DOHH2 (cell line): ENCODE data around the gene FXYD3.

ENCODE experiments used
- H3F3A ChIP-seq: fragments of 200-600 bp; sonication (generic), shearing (Covaris generic); 2 replicates; pipeline ENCODE4 v1.6.0; 2016; ENCODE audit warnings: antibody characterized with exemption, mild to moderate bottlenecking; ENCODE audit not compliant: control insufficient read depth, insufficient read depth
- H3K27ac ChIP-seq: fragments of 200-600 bp; sonication (generic); 2 replicates; pipeline ENCODE4 v1.5.1; 2014; ENCODE audit warnings: low read depth, mild to moderate bottlenecking, low read length, moderate library complexity
- H3K27me3 ChIP-seq: fragments of 200-600 bp; sonication (generic); 2 replicates; pipeline ENCODE4 v1.6.1; 2014; ENCODE audit warnings: mild to moderate bottlenecking, low read length, mixed read lengths; ENCODE audit not compliant: control insufficient read depth
- H3K36me3 ChIP-seq: fragments of 200-600 bp; sonication (generic); 2 replicates; pipeline ENCODE4 v1.6.1; 2014; ENCODE audit warnings: mild to moderate bottlenecking, low read length, moderate library complexity, mixed read lengths; ENCODE audit not compliant: control insufficient read depth
- H3K4me1 ChIP-seq: fragments of 200-600 bp; sonication (generic); 2 replicates; pipeline ENCODE4 v1.6.1; 2014; ENCODE audit warnings: mild to moderate bottlenecking, low read length, mixed read lengths; ENCODE audit not compliant: control insufficient read depth
- H3K4me2 ChIP-seq: fragments of 200-600 bp; sonication (generic); 2 replicates; pipeline ENCODE4 v1.6.0; 2014; ENCODE audit warnings: mild to moderate bottlenecking, low read length, moderate library complexity
- H3K4me3 ChIP-seq: fragments of 200-600 bp; sonication (generic); 2 replicates; pipeline ENCODE4 v1.5.1; 2014; ENCODE audit warnings: mild to moderate bottlenecking, low read length, mixed read lengths
- H3K79me2 ChIP-seq: fragments of 200-600 bp; sonication (generic); 2 replicates; pipeline ENCODE4 v1.6.1; 2014; ENCODE audit warnings: mild to moderate bottlenecking, low read length, mixed read lengths; ENCODE audit not compliant: control insufficient read depth
- H3K9me2 ChIP-seq: fragments of 200-600 bp; sonication (generic); replicated peaks from 2 replicates; pipeline ENCODE4 v1.6.1; 2014; ENCODE audit warnings: mild to moderate bottlenecking, low read length, mixed read lengths; ENCODE audit not compliant: control insufficient read depth
- H3K9me3 ChIP-seq: fragments of 200-600 bp; sonication (generic); 2 replicates; pipeline ENCODE4 v1.6.1; 2014; ENCODE audit warnings: antibody characterized with exemption, low read length, mixed read lengths; ENCODE audit not compliant: control insufficient read depth, insufficient read depth
- H4K20me1 ChIP-seq: fragments of 200-600 bp; sonication (generic); 2 replicates; pipeline ENCODE4 v1.6.0; 2014; ENCODE audit warnings: low read depth, mild to moderate bottlenecking, antibody characterized with exemption, low read length, moderate library complexity; ENCODE audit not compliant: control insufficient read depth, insufficient read depth
- CTCF ChIP-seq: fragments of 200-600 bp; sonication (generic); IDR thresholded peaks from one replicate; pipeline ENCODE4 v1.5.1; 2014; ENCODE audit warnings: antibody characterized with exemption, mild to moderate bottlenecking, low read depth, low read length; ENCODE audit not compliant: poor library complexity, severe bottlenecking
- EZH2phosphoT487 ChIP-seq: fragments of 200-600 bp; sonication (generic); IDR thresholded peaks from 2 replicates; pipeline ENCODE4 v1.6.1; 2017; ENCODE audit warnings: borderline replicate concordance, mild to moderate bottlenecking, antibody characterized with exemption, low read length, moderate library complexity, mixed read lengths

Gene FXYD3

GRCh38 chr19:35124098-35125060 is 8.8 kb downstream of the FXYD3 start:
- H4K20me1 ChIP-seq = no peaks in the 10 kb centered on the region; the same call in 1 of the 2 replicates
- H3K4me1 ChIP-seq = peaks cover 16% of the 10 kb centered on the region
- H3K4me2 ChIP-seq = peak overlapping the region; percentile 82
- H3K9me2 ChIP-seq = no peaks in the 10 kb centered on the region
- H3K79me2 ChIP-seq = no peaks in the 10 kb centered on the region
- H3K27ac ChIP-seq = no peak overlapping the region
- H3K9me3 ChIP-seq = no peaks in the 10 kb centered on the region
- no peak for TF ChIP-seq CTCF
- TF ChIP-seq EZH2phosphoT487 = no peak
- H3F3A ChIP-seq = no peaks in the 10 kb centered on the region
- H3K36me3 ChIP-seq = no peaks in the 10 kb centered on the region
- peaks cover 7% of the 10 kb centered on the region for H3K27me3 ChIP-seq
- peak overlapping the region; percentile 74 for H3K4me3 ChIP-seq

- H4K20me1 ChIP-seq = no peaks in the 10 kb centered on the region; the same call in 1 of the 2 replicates
- TF ChIP-seq EZH2phosphoT487 (no peak), CTCF (no peak)
- H3K4me2 ChIP-seq = no peak overlapping the region
- no peaks in the 10 kb centered on the region for H3F3A ChIP-seq
- no peaks in the 10 kb centered on the region for H3K9me2 ChIP-seq
- H3K79me2 ChIP-seq = no peaks in the 10 kb centered on the region
- H3K36me3 ChIP-seq = no peaks in the 10 kb centered on the region
- peaks cover 16% of the 10 kb centered on the region for H3K4me1 ChIP-seq
- no peaks in the 10 kb centered on the region for H3K9me3 ChIP-seq
- no peak overlapping the region for H3K4me3 ChIP-seq
- no peak overlapping the region for H3K27ac ChIP-seq
- H3K27me3 ChIP-seq = peaks cover 7% of the 10 kb centered on the region
Observed at GRCh38 chr19:35125270-35125717, 9.7 kb downstream of the FXYD3 start.

DNA sequence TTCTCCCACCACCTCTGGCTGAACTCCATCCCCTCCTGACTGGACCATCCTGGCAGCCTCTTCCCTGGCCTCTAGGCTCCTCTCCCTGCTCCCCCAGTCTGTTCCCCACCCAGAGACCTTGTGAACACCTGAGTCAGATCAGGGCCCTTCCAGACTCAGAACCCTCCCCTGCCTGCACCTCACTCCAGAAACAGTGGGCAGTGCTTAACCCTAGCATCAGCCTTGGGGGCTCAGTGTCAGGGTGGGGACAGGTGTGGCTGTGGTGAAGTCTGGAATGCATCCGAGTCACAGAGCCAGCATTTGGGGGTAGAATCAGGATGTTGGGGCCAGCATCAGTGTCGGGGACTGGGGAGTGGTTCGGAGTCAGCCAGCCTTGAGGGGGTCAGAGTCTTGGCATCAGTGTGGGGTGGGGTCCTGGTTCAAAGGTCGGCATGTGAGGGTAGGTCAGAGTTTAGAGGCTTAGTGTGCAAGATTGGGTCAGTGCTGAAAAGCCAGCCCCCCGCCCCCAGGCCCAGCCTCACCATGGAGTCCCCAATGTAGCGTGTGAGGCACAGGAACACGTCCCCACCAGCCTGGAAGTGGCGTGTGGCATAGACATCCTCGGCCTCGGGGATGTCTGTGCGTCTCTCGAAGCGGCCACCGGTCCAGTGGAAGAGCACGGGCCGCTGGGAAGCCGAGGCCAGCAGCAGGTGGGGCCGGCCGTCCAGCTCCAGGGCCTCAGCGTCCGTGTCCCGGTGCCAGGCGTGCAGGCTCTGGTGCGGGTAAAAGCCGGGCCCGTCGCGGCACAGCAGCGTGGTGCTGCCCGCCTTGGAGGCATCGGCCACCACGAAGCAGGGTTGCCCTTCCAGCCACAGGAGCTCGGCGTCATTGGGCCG is 10.4 kb downstream of the FXYD3 start:
- Histone ChIP-seq H3K27ac (no peak overlapping the region), H3K9me2 (no peaks in the 10 kb centered on the region), H3K27me3 (peaks cover 7% of the 10 kb centered on the region), H4K20me1 (no peaks in the 10 kb centered on the region; the same call in 1 of the 2 replicates), H3F3A (no peaks in the 10 kb centered on the region), H3K4me2 (no peak overlapping the region), H3K4me3 (no peak overlapping the region), H3K79me2 (no peaks in the 10 kb centered on the region), H3K36me3 (no peaks in the 10 kb centered on the region), H3K4me1 (peaks cover 11% of the 10 kb centered on the region), H3K9me3 (no peaks in the 10 kb centered on the region)
- no peak for TF ChIP-seq CTCF
- TF ChIP-seq EZH2phosphoT487 = no peak
